Skeletal muscle satellite cell (primary cell): Measurements from ENCODE around the gene CALY.
A peak's percentile ranks its signal among the peaks of the same experiment; 100 is the strongest.
"Not testable (repeated sequence)": the region's sequence is repeated elsewhere in the genome, so short reads cannot be mapped to it uniquely, and the experiment has no call there.

Experiments
- H3K27me3 ChIP-seq: 2 replicates; pipeline ENCODE4 v1.7.0; 2013; ENCODE audit warnings: low read length; ENCODE audit not compliant: control insufficient read depth, insufficient read depth
- H3K36me3 ChIP-seq: 2 replicates; pipeline ENCODE4 v1.7.0; 2013; ENCODE audit warnings: mild to moderate bottlenecking, control low read depth, low read length; ENCODE audit not compliant: insufficient read depth
- H3K4me1 ChIP-seq: 2 replicates; pipeline ENCODE4 v1.7.0; 2013; ENCODE audit warnings: low read length; ENCODE audit not compliant: control insufficient read depth, insufficient read depth
- H3K4me2 ChIP-seq: 2 replicates; pipeline ENCODE4 v1.7.0; 2013; ENCODE audit warnings: mild to moderate bottlenecking, low read length
- H3K4me3 ChIP-seq: 2 replicates; pipeline ENCODE4 v1.7.0; 2013; ENCODE audit warnings: low read length
- H3K9ac ChIP-seq: 2 replicates; pipeline ENCODE4 v1.7.0; 2013; ENCODE audit warnings: mild to moderate bottlenecking, low read depth, low read length, moderate library complexity
- H3K9me3 ChIP-seq: replicated peaks from 2 replicates; pipeline ENCODE4 v1.7.0; 2013; ENCODE audit warnings: mild to moderate bottlenecking, control low read depth, low read length

The CALY gene

DNA sequence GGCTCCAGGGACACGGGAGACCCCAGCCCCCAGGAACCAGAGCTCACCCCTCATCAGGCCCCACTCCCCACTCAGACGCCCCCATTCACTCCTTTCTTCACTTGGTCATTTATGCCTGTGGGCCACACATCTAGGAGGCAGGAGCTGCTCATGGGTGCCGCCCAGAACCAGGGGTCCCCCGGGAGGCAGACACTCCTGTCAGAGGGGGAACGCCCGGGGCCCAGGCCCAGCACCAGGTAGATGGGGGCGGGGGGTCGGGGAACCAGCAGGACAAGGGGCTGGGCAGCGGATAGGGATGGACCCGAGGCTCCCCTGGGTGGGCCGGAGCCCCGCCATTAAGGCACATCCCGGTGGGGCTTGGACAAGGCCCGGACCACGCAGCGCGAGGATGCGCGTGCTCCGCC lies 11.8 kb downstream of the CALY start:
- H3K9ac ChIP-seq: no peak overlapping the region
- peaks cover 43% of the 10 kb centered on the region for H3K27me3 ChIP-seq
- peaks cover 5% of the 10 kb centered on the region for H3K4me1 ChIP-seq
- H3K4me3 ChIP-seq: no peak overlapping the region
- peak overlapping the region; percentile 76 for H3K4me2 ChIP-seq
- no peaks in the 10 kb centered on the region for H3K9me3 ChIP-seq
- no peaks in the 10 kb centered on the region for H3K36me3 ChIP-seq

DNA sequence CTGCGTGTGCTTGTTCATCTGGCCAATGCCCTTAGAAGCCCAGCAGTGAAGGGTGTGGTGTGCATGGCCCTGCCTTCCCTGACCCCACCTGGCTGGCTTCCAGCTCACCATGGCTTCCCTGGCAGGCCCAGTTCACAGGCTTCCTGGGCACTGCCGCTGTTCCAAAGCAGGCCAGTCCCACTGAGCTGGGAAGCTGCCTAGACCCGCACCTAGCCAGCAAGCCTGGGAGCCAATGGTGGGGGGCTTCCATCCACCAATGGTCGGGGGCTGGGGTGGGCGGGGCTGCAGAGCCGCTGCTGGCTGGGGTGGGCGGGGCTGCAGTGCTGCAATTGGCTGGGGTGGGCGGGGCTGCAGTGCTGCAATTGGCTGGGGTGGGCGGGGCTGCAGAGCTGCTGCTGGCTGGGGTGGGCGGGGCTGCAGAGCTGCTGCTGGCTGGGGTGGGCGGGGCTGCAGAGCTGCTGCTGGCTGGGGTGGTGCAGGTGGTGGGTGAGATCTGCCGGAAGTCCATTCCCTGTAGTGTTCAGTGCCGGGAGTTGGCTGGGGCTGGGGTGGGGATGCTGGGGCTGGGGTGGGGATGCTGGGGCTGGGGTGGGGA lies 12.4 kb downstream of the CALY start:
- H3K4me1 ChIP-seq: peaks cover under 1% of the 10 kb centered on the region
- no peaks in the 10 kb centered on the region for H3K36me3 ChIP-seq
- H3K9me3 ChIP-seq: no peaks in the 10 kb centered on the region
- no peak overlapping the region for H3K4me3 ChIP-seq
- no peak overlapping the region for H3K9ac ChIP-seq
- peaks cover 45% of the 10 kb centered on the region for H3K27me3 ChIP-seq
- H3K4me2 ChIP-seq: peak overlapping the region; percentile 58

DNA sequence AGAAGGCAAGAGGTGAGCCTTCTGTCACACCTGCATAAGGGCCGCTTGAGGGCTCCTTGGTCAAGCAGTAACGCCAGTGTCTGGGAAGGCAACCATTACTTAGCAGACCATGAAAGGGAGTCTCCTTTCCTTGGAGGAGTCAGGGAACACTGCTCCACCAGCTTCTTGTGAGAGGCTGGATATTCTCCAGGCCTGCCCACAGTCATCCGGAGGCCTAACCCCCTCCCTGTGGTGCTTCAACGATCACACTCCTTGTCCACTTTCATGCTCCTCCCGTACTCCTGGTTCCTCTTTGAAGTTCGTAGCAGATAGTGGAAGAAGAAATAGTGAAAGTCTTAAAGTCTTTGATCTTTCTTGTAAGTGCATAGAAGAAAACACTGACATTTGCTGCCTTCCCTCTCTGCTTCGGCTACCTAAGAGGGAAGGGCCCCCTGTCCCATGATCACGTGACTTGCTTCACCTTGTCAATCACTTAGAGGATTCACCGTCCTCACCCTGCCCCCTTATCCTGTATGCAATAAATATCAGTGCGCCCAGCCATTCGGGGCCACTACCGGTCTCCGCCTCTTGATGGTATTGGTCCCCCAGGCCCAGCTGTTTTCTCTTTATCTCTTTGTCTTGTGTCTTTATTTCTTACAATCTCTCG lies 14.5 kb downstream of the CALY start:
- H3K4me1 ChIP-seq, H3K4me3 ChIP-seq, H3K36me3 ChIP-seq, H3K9me3 ChIP-seq, H3K4me2 ChIP-seq, H3K9ac ChIP-seq: not testable (repeated sequence)
- H3K27me3 ChIP-seq: peaks cover 30% of the 10 kb centered on the region

DNA sequence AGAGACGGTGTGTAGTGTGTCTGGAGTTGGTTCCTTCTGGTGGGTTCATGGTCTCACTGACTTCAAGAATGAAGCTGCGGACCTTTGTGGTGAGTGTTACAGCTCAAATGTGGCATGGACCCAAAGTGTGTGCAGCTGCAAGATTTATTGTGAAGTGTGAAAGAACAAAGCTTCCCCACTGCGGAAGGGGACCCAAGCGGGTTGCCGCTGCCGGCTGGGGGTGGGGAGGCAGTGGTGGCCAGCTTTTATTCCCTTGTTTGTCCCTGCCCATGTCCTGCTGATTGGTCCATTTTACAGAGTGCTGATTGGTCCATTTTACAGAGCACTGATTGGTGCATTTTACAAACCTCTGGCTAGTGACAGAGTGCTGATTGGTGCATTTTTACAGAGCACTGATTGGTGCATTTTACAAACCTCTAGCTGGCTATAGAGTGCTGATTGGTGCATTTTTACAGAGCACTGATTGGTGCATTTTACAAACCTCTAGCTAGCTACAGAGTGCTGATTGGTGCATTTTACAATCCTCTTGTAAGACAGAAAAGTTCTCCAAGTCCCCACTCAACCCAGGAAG lies 15.8 kb downstream of the CALY start:
- not testable (repeated sequence) for H3K4me2 ChIP-seq, H3K9me3 ChIP-seq, H3K4me3 ChIP-seq, H3K4me1 ChIP-seq, H3K9ac ChIP-seq, H3K36me3 ChIP-seq
- peaks cover 17% of the 10 kb centered on the region for H3K27me3 ChIP-seq

DNA sequence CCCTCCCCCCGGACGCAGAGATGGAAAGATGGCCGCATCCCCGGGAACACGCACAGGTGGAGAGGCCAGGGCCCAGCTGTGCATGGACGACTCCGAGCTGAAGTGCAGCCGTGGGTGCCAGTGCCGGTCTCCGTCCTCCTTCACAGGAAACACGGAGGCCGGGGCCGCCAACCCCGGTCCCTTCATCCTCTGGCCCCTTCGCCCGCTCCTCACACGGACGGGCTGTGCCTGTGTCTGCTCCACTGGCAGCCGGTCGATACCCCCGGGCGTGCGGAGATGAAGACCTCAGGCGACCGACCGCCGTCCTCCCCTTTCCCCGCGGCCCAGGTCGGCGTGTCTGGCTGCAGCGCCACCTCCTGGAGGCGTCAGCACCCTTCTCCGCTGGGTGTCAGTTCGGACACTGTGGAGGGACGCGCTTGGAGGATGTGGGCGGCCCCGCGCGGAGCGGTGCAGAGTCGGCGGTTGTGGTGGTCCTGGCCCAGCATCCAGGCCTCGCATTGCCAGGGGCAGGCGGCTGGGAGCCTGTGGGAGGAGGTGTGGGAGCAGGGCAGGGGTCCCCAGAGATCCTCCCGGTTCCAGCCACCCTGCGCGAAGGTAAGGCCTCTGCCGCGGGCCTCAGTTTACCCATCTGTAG lies 18.1 kb downstream of the CALY start:
- no peaks in the 10 kb centered on the region for H3K9me3 ChIP-seq
- H3K4me1 ChIP-seq: peaks cover 3% of the 10 kb centered on the region
- peak overlapping the region; percentile 21 for H3K9ac ChIP-seq
- H3K4me3 ChIP-seq: peak overlapping the region; percentile 61
- H3K4me2 ChIP-seq: peak overlapping the region; percentile 82
- H3K27me3 ChIP-seq: peaks cover 7% of the 10 kb centered on the region
- H3K36me3 ChIP-seq: no peaks in the 10 kb centered on the region

DNA sequence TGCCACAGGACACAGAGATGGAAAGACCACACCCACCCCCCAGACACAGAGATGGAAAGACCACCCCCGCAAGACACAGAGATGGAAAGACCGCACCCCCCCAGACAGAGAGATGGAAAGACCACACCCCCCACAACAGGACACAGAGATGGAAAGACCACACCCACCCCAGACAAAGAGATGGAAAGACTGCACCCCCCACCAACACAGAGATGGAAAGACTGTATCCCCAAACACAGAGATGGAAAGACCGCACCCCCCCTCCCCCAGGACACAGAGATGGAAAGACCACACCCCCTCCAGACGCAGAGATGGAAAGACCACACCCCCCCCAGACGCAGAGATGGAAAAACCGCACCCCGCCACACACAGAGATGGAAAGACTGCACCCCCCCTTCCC lies 20.0 kb downstream of the CALY start:
- Histone ChIP-seq H3K9ac (no peak overlapping the region), H3K9me3 (no peaks in the 10 kb centered on the region), H3K4me1 (peaks cover 3% of the 10 kb centered on the region), H3K4me2 (no peak overlapping the region), H3K36me3 (peaks cover 2% of the 10 kb centered on the region), H3K27me3 (peaks cover 7% of the 10 kb centered on the region), H3K4me3 (no peak overlapping the region)

DNA sequence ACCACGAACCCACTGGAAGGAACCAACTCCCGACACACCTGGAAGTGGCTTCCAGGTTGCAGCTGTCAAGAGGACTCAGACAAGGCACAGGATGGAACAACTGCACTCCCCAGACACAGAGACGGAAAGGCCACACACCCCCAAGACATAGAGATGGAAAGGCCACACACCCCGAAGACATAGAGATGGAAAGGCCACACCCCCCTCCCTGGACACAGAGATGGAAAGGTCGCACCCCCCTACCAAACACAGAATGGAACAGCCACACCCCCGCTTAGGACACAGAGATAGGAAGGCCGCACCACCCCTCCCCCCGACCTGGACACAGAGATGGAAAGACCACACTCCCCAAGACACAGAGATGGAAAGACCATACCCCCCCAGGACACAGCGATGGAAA lies 20.4 kb downstream of the CALY start:
- no peak overlapping the region for H3K9ac ChIP-seq
- peaks cover 7% of the 10 kb centered on the region for H3K27me3 ChIP-seq
- H3K9me3 ChIP-seq: no peaks in the 10 kb centered on the region
- H3K4me3 ChIP-seq: no peak overlapping the region
- peaks cover 6% of the 10 kb centered on the region for H3K36me3 ChIP-seq
- no peak overlapping the region for H3K4me2 ChIP-seq
- H3K4me1 ChIP-seq: peaks cover 3% of the 10 kb centered on the region

DNA sequence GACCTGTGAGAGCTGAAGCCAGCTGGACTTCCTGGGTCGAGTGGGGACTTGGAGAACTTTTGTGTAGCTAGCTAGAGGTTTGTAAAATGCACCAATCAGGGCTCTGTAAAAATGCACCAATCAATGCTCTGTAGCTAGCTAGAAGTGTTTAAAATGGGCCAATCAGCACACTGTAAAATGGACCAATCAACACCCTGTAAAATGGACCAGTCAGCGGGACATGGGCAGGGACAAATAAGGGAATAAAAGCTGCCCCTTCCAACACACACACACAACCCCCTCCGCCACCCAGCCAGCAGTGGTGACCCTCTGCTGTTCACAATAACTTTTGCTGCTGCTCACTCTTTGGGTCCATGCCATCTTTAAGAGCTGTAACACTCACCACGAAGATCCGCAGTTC lies 20.8 kb downstream of the CALY start:
- peaks cover 3% of the 10 kb centered on the region for H3K4me1 ChIP-seq
- H3K4me3 ChIP-seq: no peak overlapping the region
- H3K36me3 ChIP-seq: peaks cover 6% of the 10 kb centered on the region
- peaks cover 7% of the 10 kb centered on the region for H3K27me3 ChIP-seq
- H3K9ac ChIP-seq: no peak overlapping the region
- no peak overlapping the region for H3K4me2 ChIP-seq
- no peaks in the 10 kb centered on the region for H3K9me3 ChIP-seq

DNA sequence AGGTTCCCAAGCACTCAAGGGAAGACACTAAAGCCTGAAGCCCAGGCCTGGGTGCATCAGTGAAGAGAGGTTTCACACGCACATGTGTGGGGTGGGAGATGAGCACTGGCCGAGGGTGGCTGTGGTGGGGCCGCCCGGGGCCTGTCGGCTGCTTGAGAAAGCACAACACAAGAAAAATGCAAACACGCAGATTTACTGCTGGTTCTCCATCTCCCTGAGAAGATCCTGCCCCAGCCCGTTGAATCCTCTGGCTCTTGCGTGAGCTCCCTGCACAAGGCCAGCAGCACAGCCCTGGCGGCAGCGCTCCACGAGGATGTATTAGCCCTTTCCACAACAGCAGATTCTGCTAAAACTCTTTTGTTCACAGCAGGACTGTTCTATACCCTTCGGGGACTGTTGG lies 21.8 kb downstream of the CALY start:
- Histone ChIP-seq H3K4me1 (peaks cover 3% of the 10 kb centered on the region), H3K27me3 (peaks cover 7% of the 10 kb centered on the region), H3K9me3 (no peaks in the 10 kb centered on the region), H3K4me3 (no peak overlapping the region), H3K9ac (no peak overlapping the region), H3K36me3 (peaks cover 6% of the 10 kb centered on the region), H3K4me2 (no peak overlapping the region)

DNA sequence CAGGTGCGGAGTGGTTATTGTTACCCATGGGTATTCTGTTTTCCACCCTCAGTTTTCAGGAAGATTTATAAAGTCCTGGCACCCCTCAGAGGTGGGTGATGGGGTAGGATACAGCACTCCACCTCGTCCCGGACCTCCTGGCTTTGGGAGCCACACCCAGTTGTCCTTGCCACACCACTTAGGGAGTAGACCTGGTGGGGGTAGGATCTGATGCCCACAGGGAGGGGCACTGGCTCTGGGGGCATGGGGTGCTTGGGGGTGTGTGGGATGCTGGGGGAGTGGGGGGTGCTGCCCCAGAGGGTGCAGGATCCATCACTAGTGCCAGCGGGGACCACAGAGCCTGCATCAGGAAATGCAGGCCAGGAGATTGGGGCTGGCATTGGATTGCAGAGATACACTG lies 23.5 kb downstream of the CALY start:
- Histone ChIP-seq H3K36me3 (peaks cover 6% of the 10 kb centered on the region), H3K27me3 (no peaks in the 10 kb centered on the region), H3K4me2 (no peak overlapping the region), H3K9ac (no peak overlapping the region), H3K9me3 (no peaks in the 10 kb centered on the region), H3K4me1 (no peaks in the 10 kb centered on the region), H3K4me3 (no peak overlapping the region)

DNA sequence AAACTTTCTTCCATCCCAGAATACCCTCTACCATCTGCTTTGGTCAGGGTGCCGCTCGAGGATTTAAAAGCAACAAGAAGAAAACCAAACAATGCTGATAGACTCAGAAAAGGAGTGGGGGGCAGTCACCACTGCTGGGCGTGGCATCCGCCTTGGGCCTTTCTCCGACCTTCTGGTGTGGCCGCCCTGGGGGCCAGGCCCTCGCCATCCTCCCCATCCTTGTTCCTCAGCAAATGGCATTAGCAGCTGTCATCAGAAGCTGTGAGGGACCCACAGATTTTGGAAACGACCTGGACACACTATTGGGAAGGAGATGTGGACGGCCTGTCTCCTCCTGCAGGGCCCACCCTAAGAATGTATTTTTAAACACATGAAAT lies 23.9 kb downstream of the CALY start:
- Histone ChIP-seq H3K4me1 (peaks cover under 1% of the 10 kb centered on the region), H3K4me2 (no peak overlapping the region), H3K27me3 (no peaks in the 10 kb centered on the region), H3K4me3 (no peak overlapping the region), H3K36me3 (peaks cover 6% of the 10 kb centered on the region), H3K9me3 (no peaks in the 10 kb centered on the region), H3K9ac (no peak overlapping the region)
